GM18951 (cell line): ENCODE measurements around the gene NDUFA1.
"Not testable (repeated sequence)": the region's sequence is repeated elsewhere in the genome, so short reads cannot be mapped to it uniquely, and the experiment has no call there.

ENCODE experiments used
- POLR2A ChIP-seq: IDR thresholded peaks from 4 replicates; pipeline ENCODE4 v1.6.1; 2011; ENCODE audit warnings: mild to moderate bottlenecking; ENCODE audit not compliant: insufficient read length, insufficient read depth; ENCODE audit errors: extremely low read depth
- in situ Hi-C: fragments of 300-500 bp; cut with MboI; formaldehyde crosslinking; loops from one replicate; pipeline ENCODE4 v1.12.0; 2022; ENCODE audit warnings: low sequenced_read_pairs, mixed read lengths, inconsistent platforms; ENCODE audit not compliant: unreplicated experiment

Gene NDUFA1

GRCh38 chrX:119885554-119886428 is 14.2 kb downstream of the NDUFA1 start:
- TF ChIP-seq POLR2A: no peak

GRCh38 chrX:119887721-119888425 is 16.2 kb downstream of the NDUFA1 start:
- in situ Hi-C loops: no loop called here
- TF ChIP-seq POLR2A: no peak

More at GRCh38 chrX:119885554-119886428, 14.2 kb downstream of the NDUFA1 start:
- in situ Hi-C loops: no loop called here

GRCh38 chrX:119890626-119891025 is 19.0 kb downstream of the NDUFA1 start:
- in situ Hi-C loops: not testable (repeated sequence)

GRCh38 chrX:119891961-119892692 is 20.5 kb downstream of the NDUFA1 start:
- in situ Hi-C loops: not testable (repeated sequence)

- no peak for TF ChIP-seq POLR2A
- in situ Hi-C loops: no loop called here
These were observed 24.3 kb downstream of the NDUFA1 start, which contains the start of gene AKAP14 for GRCh38 chrX:119895843-119896326. AKAP14 (plus strand) TSS chrX:119895893; CDS start chrX:119903224, 7,331 bp downstream.

GRCh38 chrX:119899125-119899524 is 27.5 kb downstream of the NDUFA1 start:
- TF ChIP-seq POLR2A: no peak
- in situ Hi-C loops: no loop called here

GRCh38 chrX:119900976-119901375 is 29.3 kb downstream of the NDUFA1 start:
- no peak for TF ChIP-seq POLR2A
- in situ Hi-C loops: no loop called here

- no peak for TF ChIP-seq POLR2A
These were observed 44.7 kb downstream of the NDUFA1 start for GRCh38 chrX:119916310-119916709.

GRCh38 chrX:119917877-119918276 is 46.2 kb downstream of the NDUFA1 start:
- TF ChIP-seq POLR2A: no peak
- in situ Hi-C loops: no loop called here

More at GRCh38 chrX:119916310-119916709, 44.7 kb downstream of the NDUFA1 start:
- in situ Hi-C loops: no loop called here

- TF ChIP-seq POLR2A: no peak
- in situ Hi-C loops: no loop called here
These were observed 48.4 kb downstream of the NDUFA1 start for GRCh38 chrX:119919835-119920585.

GRCh38 chrX:119922391-119922790 is 50.8 kb downstream of the NDUFA1 start:
- in situ Hi-C loops: not testable (repeated sequence)
